GM19043 (cell line): Measurements from ENCODE around the gene MAN1A1.
"Not testable (repeated sequence)": the region's sequence is repeated elsewhere in the genome, so short reads cannot be mapped to it uniquely, and the experiment has no call there.

Experiments
- ATAC-seq: cut with Tn5 transposase; IDR thresholded peaks from one replicate; pipeline ENCODE4 v1.9.1; 2021; ENCODE audit warnings: low read depth; ENCODE audit not compliant: unreplicated experiment

MAN1A1 gene

DNA sequence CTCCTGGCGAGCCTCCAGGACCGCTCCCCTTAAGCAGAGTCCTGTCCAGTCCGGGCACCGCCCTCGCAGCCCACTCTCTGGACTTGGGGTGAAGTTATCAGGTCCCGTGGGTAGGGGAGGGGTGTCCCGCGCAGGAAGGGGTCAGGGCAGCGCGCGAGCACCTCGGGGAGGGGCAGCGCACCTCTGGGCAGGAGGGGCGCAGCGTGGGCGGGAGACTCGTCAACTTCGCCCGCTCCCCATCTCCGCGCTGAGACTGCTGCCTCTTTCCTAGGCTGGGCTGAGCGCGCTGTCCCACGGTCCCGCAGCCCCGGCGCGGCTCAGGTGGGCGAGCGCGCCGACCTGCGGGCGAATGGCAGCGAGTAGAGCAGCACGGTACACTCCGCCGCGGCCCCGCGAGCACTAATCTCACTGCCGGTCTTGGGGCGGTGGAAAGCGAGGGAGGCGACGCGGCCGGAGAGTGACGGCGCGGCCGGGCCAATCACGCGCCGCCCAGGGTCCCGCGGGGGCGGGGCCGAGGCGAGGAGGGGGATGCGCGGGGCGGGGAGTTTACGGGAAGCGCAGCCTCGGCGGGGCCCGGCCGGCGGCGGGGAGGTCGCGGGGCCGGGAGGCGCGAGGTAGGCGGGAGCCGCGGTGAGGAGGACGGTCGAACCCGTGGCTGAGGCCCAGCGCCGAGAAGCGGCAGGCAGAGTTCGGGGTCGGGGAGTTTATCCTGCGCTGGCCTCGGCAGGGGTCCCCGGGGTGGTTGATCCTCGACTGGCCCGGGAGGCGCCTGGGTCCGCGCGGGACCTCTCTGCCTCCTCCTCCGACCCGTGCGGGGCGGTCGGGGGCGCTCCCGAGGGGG lies at the start of gene MAN1A1:
MAN1A1 (minus strand) TSS at position 401 of the 841 bp plus-strand sequence. CDS start 696 bp downstream, outside the sequence.
- ATAC-seq, result peak; percentile 63

DNA sequence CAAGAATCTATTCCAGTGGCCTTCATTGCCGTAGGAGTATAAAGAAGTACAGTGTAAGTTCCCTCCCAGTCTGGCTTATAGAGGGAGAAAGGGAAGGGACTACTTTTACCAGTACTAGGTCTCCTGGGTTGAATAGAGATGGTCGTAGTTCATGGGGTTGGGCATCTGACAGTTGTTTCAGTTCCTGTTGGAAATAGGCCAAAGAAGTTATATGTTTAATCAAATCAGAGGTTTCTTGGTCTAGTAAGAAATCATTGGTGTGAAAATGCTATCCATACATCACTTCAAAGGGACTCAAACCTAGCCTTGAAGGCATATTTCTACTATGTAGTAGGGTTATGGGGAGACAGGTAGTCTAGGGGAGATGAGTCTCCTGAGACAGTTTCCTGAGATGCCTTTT lies 45.6 kb upstream of the MAN1A1 start:
- no peak for ATAC-seq

DNA sequence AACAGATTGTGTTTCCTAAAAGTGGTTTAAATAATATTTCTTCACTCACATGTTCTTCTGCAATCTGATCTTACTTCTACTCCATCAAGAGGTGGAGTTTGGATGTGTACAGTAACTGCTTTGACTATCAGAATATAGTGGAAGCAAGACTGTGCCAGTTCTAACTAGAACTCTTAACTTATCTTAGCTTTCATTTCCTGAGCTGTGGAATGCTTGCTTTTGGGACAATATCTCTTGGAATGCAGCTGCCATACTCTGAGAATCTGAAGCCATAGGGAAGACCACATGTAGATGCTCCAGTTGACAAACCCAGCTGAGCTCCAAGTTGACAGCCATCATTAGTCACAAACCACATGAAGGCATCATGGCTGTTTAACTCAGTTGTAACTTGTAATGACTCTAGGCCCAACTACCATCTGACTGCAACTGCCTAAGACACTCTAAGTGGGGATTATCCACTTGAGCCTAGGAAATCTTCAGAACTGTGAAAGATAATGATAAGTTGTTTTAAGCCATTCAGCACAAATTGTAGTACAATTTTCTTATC lies 40.8 kb upstream of the MAN1A1 start:
- ATAC-seq, result no peak

DNA sequence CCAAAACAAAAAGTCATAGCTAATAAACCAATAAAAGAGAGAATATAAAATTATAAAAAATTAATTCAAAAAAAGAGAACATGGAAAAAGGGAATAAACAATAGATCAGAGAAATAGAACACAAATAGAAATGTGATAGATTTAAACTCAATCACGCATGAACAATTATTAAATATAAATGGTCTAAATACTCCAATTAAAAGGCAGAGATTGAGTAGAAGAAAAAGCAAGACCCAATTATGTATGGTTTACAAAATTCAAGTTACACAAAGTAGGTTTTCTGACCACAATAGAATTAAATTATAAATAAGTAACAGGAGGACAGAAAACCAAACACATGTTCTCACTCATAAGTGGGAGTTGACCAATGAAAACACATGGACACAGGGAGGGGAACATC lies 36.4 kb upstream of the MAN1A1 start:
- ATAC-seq, result no peak

DNA sequence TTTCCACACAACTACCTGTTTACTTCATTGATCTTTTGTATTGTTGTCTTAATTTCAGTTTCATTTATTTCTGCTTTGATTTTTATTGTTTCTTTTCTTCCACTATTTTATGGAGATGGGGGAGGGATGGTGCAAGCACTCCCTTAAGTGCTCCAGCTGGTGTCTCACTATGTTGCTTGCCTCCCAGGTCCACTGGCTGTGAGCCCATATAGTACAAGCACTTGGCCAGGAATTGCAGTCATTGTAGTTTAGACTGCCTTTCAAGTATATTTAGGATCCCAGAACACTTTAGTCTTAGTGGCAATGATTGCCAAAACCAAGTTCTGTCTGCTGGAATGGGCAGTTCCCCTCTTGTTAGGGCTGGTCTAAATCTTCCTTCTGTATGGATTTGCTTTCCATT lies 34.9 kb upstream of the MAN1A1 start:
- no peak for ATAC-seq

DNA sequence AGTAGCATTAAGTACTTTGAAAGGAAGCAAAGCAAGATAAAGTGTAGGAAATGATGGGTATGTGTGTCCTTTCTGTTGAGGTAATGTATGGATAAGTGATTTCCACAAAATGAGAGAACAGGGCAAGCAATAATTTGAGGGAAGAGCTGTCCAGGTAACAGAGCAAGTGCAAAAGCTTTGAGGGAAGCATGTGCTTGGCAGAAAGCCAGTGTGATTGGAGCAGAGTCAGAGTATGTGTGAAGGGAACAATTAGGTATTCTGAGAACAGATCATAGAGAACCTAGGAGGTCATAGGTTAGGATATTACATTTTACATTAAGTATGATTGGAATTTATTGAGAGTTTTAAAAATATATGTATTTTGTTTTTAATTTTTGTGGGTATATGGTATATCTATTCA lies 30.2 kb upstream of the MAN1A1 start:
- ATAC-seq, result no peak

DNA sequence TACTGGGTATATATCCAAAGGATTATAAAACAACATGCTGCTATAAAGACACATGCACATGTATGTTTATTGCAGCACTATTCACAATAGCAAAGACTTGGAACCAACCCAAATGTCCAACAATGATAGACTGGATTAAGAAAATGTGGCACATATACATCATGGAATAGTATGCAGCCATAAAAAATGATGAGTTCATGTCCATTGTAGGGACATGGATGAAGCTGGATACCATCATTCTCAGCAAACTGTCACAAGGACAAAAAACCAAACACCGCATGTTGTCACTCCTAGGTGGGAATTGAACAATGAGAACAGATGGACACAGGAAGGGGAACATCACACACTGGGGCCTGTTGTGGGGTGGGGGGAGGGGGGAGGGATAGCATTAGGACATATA lies 27.5 kb upstream of the MAN1A1 start:
- ATAC-seq, result not testable (repeated sequence)

DNA sequence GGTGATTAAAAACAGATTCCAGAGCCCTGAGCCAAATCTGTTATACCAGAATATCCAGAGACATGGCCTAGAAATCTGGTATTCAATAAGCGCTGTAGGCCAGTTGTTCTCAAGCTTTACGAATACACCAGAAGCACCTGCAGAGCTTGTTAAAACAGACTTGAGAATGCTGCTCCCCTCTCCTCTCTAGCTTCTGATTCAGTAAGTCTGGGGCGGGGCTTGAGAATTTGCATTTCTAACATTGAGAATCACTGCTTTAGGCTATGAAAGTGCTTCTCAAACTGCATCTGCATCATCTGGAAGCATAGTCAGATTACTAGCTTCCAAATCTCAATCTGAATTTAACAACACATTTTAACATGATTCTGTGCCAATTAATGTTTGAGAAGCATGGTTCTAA lies 20.5 kb upstream of the MAN1A1 start:
- ATAC-seq, result no peak

DNA sequence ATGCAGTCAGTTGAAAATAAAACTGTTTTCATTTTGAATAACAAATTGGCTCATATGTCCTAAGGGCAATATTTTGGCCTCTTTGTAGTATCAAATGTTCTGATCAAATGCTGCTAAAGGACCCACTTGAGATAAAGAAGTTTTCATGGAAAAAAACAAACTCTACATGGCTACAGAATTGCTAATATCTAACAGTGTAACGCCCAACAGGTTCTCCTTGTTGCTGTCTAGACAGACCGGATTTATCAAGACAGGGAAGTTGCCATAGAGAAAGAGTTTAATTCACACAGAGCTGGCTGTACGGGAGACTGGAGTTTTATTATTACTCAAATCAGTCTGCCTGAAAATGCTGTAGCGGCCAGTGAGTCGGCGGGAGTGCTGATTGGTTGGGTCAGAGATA lies 19.4 kb upstream of the MAN1A1 start:
- no peak for ATAC-seq

DNA sequence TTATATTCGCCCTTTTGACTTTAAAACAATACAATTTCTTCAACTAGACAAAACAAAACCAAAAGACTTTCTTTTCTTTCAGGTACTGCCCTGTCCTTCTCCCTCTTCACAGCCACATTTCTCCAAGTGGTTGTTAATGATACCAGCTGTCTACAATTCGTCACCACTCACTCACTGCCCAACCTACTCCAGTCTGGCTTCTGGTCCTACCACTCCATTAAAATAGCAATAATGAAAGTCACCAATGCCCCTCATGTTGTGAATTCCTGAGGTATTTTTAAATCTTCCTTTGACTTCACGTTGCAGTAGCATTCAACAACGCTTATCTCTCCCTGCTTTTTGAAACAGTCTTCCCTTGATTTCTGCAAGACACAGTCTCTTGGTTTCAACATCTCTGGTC lies 11.6 kb upstream of the MAN1A1 start:
- no peak for ATAC-seq

DNA sequence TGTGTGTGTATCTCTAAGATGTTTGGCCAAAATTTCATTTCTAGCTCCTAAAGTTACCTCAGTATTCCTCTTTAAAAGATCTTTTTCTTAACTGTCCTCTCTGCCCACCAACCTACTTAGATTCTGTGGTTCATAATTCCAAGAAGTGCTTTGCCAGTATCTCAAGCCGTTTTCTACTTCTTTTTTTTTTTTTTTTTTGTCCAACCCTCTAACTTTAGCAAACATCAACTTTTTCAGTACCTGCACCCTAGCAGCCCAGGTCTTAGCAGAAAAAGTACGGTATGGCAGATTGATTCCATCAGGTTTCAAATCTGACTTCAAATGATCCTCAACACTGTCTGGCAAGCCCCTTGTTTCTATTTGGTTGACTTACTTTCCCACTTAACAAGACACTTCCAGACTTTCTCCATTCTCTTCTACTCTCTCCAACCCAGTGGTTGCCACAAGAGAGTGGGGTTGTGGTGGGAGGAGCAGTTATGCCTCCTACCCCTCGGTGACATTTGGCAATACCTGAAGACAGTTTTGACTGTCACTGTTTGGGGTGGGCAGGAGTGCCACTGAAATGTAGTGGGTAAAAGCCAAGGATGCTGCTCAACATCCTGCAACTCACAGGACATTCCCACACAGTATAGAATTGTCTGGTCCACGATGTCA lies 10.8 kb upstream of the MAN1A1 start:
- no peak for ATAC-seq

DNA sequence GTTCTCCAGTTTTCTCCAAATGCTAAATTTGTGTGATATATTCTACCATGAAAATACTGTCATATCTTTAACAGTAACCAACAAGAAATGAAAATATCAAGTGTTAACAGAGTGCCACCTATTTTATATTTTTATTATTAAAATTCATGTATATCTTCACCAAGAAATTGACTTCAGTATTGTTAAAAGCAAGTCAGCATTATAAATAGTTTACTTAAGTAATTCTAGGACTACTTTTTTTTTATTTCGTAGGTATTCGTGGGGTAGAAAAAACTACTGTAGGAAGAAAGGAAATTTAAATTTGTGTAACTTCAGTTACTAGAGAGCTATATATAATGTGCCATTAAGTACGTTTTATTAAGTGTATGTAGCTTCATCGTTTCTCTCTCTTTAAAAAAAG lies 6.3 kb upstream of the MAN1A1 start:
- no peak for ATAC-seq

DNA sequence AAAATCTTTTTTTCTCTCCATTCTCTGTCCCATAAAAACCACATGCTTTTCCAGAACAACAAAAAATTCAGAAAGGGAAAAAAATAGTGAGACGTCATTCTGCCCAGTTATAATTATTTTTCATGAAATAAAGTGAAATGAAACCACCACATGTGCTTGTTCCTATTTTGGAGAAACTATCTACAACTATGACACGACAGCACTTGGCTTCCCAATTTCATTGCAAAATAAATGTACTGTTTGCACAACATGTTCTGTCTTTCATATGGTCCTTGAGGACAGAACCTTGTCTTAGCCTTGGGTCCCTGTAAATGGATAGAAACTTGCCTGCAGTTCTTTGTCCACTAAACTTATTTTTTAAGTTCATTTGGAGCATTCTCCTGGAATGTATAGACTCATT lies 5.6 kb upstream of the MAN1A1 start:
- no peak for ATAC-seq

DNA sequence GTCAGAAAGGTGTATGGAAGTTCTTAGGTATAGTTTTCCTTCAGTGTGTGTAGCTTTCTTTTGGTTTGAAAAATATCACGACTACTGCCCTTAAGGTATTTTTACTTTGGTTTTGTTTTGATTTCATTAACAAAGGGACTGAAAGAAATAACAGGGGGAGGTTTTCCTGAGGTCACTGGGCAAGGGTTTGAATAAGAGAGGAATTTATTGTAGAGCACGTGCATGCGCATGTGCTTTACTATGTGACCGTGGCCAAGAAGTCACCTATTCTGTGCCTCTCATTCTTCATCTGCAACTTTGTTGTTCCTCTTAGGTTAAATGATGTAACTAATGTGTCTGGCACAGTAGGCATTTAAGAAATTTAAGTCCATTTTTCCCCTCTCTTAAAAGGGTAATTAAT lies 4.1 kb upstream of the MAN1A1 start:
- ATAC-seq, result no peak

DNA sequence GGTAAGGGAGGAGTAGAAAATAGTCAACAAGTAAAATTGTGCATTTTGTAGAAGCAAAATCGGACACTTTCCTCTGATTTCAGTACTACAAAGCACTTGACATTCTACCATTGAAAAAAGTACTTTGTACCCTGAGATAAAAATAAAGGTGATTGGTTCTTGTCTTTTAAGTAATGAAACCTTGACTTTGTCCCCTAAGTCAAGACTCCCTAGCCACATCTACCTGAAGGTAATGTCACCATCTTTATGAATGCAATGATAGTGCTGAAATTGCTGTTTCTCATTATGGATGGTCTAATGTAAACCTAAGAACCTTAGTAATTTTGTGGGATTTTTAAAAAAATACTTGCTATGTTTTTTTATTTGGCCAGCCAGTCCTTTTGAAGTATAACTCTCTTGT lies 2.4 kb upstream of the MAN1A1 start:
- no peak for ATAC-seq

DNA sequence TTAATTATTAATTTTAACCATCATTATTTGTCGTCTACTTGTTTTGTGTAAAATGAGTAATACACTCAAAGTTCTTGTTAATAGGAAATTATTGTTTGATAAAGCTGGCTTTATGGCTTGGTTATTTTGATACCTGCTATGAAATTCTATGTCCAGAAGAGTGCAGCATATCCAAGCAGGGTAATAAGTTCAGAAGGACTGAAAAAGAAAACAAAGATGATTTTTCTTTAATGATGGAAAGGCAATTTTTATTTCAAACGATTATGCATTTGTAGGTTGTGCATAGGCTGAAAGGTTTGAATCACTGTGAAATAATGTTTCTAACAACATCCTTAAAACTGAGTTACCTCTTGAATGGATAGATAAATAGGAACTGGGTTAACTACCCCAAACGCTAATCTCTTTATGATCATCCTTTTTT lies 1.4 kb upstream of the MAN1A1 start:
- no peak for ATAC-seq

DNA sequence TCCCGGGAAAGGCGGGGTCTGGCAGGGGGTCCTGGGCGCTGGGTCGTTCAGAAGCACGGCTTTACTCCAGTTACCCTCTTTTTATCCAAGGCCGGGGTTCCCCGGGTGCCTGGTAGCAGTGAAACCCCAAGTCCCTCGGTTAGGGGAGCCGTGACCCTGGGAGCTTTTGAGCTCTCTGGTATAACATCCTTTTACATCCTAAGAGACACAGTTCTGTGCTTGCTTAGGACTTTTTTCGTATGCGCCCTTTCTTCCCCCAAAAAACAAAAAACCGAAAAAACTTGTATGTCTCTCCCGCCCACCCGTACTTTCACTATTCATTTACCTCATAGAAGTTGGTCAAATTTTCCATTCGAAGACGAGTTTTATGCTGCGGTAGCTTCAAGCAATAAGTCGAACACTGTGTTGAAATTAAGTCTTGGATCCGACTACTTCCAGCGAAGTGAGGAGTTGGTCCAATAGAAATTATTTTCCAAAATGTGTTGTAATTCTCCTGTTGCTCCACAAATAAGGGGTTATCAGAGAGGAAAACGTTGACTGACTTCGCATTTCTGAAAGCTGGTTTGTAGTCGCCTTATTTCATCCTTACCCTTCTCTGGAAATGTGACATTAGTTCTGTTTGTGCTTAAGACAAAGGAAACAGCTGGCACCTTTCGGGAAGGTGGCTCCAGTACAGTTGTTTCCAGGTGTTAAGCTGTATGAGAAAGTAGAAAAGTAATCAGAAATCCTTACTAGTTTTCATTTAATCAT lies 816 bp upstream of the MAN1A1 start:
- ATAC-seq, result peak; percentile 8

DNA sequence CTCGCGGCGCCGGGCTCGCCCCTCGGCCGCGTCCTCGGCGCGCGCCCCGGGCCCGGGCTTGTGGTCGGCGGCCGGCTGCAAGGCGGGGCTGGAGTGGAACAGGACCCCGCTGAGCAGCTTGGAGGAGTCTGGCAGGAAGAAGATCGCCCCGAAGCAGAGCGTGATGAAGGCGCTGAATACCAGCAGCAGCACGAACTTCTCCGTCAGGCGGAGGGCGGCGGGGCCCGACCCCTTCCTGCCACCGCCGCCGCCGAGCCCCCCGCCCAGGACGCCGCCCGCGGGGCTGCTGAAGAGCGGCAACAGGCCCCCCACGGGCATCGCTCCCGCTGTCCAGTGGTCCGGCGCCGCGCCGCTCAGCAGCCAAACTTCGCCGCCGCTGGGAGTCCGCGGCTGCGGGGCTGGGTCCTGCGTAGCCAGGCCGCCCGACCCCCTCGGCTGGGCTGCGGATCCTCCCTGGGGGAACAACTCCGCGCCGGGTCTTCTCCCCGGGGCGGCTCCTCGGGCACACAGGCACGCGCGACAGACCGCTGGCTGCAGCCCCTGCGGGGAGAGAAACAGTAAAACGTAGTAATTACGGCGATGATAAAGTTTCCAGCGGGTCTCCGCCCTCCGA lies 707 bp downstream of the MAN1A1 start:
- ATAC-seq, result peak; percentile 3

DNA sequence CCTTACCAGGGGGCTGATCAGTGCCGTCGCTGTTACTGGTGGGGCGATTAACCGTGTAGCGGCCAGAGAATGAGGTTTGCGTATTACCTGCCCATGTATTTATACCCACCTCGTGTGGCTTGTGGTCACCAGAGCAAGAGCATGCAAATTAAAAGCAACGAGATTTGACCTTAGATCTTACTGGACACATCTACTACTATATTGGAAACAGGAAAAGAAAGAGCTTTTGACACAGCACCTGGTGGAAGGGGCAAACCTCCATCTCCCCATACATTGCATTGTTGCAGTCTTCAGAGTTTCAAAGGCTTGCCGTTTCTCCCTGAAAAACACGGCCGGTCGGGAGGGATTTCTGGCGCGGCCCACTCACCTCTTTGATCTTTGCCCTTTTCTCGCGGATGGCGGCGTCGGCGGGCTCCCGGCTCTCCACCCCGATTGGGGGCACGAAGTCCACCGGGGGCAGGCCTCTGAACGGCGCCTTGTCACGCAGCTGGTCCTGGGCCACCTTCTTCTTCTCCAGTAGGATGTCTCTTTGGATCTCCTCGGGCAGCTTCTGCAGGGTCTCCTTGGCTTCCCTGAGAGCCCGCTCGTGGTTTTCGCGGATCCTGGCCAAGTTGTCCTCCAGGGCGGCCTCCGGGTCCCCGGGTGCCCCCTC lies 1.3 kb downstream of the MAN1A1 start:
- ATAC-seq, result peak; percentile 19

DNA sequence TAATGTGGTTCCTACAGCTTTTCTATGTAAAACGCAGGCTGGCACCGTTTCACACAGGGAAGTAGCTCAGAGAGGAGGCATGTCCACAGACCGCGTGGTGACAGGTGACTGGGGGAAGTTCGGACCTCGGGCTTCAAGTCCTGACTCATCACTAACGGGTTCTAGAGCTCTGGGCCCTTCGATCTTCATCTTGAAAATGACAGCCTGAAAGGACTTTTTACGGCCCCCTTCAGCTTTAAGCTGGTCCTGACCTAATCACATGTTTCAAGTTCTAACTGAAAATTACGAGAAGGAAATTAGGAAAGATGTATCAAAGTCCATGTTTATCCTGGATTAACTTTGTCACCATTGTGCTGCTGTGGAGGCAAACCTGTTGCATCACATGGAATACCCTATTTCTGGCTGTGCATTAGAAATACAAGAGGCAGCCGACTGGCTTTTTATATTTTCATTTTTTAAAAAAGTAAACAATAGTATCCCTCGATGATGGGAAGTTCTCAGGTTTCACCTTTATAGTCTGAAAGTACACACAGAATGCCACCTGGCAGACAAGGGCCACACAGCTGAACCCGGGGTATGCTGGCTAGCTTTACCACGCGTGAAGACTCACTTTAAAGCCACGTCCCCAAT lies 2.0 kb downstream of the MAN1A1 start:
- peak; percentile 17 for ATAC-seq
